A673 (cell line): ENCODE measurements around the gene TUBA4A. TPM values are rescaled to one million over a fixed set of nuclear protein-coding genes. Genes with fewer than 3 reads are reported as not detected.
"Not testable (repeated sequence)": the region's sequence is repeated elsewhere in the genome, so short reads cannot be mapped to it uniquely, and the experiment has no call there.

ENCODE experiments used
- BruUV-seq: library from RNA; stranded (reverse); fragments of 400-500 nt; replicated peaks from 2 replicates; lab custom pipeline; 2021; lab: Mats Ljungman, UMichigan
- CTCF ChIA-PET: fragments of 300-600 bp; sonication (Branson Sonifier 250); formaldehyde crosslinking; loops from one replicate; lab custom pipeline; 2022; ENCODE audit warnings: antibody characterized with exemption; lab: Charles Lee
- POLR2A ChIA-PET: fragments of 300-600 bp; sonication (Branson Sonifier 250); formaldehyde crosslinking; loops from one replicate; lab custom pipeline; 2022; ENCODE audit warnings: antibody characterized with exemption; ENCODE audit not compliant: low non-redundant PET; lab: Charles Lee
- DNase-seq: peaks from one replicate; pipeline ENCODE4 v3.0.0-alpha.2; 2015; ENCODE audit warnings: low spot score
- H3K27ac ChIP-seq: fragments of 200-600 bp; sonication (generic); 2 replicates; pipeline ENCODE4 v1.5.1; 2016; ENCODE audit warnings: mixed run types, low read depth, mild to moderate bottlenecking, mixed read lengths, antibody characterized with exemption, low read length; ENCODE audit not compliant: poor library complexity, severe bottlenecking
- H3K27me3 ChIP-seq: fragments of 200-600 bp; sonication (generic); replicated peaks from 2 replicates; pipeline ENCODE4 v1.6.1; 2017; ENCODE audit warnings: mixed run types, low read depth, mild to moderate bottlenecking, mixed read lengths, antibody characterized with exemption, low read length; ENCODE audit not compliant: insufficient read depth, poor library complexity
- H3K36me3 ChIP-seq: fragments of 200-600 bp; sonication (generic); 2 replicates; pipeline ENCODE4 v1.6.1; 2016; ENCODE audit warnings: mixed run types, mild to moderate bottlenecking, mixed read lengths, antibody characterized with exemption, low read length; ENCODE audit not compliant: insufficient read depth, poor library complexity, severe bottlenecking
- H3K4me1 ChIP-seq: fragments of 200-600 bp; sonication (generic); 2 replicates; pipeline ENCODE4 v1.6.1; 2017; ENCODE audit warnings: mixed run types, mild to moderate bottlenecking, mixed read lengths, antibody characterized with exemption, low read length; ENCODE audit not compliant: insufficient read depth, poor library complexity, severe bottlenecking
- H3K4me3 ChIP-seq: fragments of 200-600 bp; sonication (generic); 2 replicates; pipeline ENCODE4 v1.5.1; 2016; ENCODE audit warnings: low read depth, mixed run types, mild to moderate bottlenecking, mixed read lengths, low read length; ENCODE audit not compliant: poor library complexity, severe bottlenecking
- H3K9me3 ChIP-seq: fragments of 200-600 bp; sonication (generic); 2 replicates; pipeline ENCODE4 v1.6.1; 2016; ENCODE audit warnings: mixed run types, low read depth, mild to moderate bottlenecking, mixed read lengths, antibody characterized with exemption, low read length; ENCODE audit not compliant: poor library complexity, severe bottlenecking
- EZH2 ChIP-seq: fragments of 200-600 bp; sonication (generic); IDR thresholded peaks from 2 replicates; pipeline ENCODE4 v1.6.1; 2017; ENCODE audit warnings: borderline replicate concordance, low read depth, mild to moderate bottlenecking, mixed read lengths, antibody characterized with exemption, low read length; ENCODE audit not compliant: poor library complexity, severe bottlenecking
- intact Hi-C: fragments of 100-400 bp; cut with micrococcal nuclease; formaldehyde crosslinking; loops from one replicate; pipeline ENCODE4 v1.10.0; 2022; ENCODE audit not compliant: unreplicated experiment
- total RNA-seq: library from RNA; stranded (reverse); gene quantifications from 2 replicates; pipeline ENCODE4 v1.2.3, GENCODE V29; 2021
- TF ChIP-seq, protein P1 (sequence below): fragments of 300-800, 200-600 bp; sonication (generic); conservative IDR thresholded peaks from 2 replicates; pipeline ENCODE4 v1.5.1; 2017; ENCODE audit warnings: low read depth, mild to moderate bottlenecking, antibody characterized with exemption, low read length, moderate library complexity, mixed read lengths

TUBA4A gene
- total RNA-seq, 1 experiment from 2014 or later, result 68.0 TPM

DNA sequence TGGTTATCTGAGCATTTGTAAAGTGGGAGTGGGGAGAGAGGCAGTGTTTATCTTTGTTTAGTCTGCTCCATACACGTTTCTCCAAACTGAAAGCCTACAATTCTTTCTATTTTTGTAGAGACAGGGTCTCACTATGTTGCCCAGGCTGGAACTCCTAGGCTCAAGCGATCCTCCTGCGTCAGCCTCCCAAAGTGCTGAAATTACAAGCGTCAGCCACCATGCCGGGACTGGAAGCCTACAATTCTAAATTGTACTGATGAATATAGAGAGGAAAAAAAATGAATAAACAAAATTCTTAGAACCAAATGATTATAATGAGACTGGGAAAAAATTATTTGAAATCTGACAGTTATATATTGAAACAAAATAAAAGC is 48.6 kb downstream of the TUBA4A start:
- ChIA-PET POLR2A (no interaction called here), CTCF (no interaction called here)
- no peak for DNase-seq

DNA sequence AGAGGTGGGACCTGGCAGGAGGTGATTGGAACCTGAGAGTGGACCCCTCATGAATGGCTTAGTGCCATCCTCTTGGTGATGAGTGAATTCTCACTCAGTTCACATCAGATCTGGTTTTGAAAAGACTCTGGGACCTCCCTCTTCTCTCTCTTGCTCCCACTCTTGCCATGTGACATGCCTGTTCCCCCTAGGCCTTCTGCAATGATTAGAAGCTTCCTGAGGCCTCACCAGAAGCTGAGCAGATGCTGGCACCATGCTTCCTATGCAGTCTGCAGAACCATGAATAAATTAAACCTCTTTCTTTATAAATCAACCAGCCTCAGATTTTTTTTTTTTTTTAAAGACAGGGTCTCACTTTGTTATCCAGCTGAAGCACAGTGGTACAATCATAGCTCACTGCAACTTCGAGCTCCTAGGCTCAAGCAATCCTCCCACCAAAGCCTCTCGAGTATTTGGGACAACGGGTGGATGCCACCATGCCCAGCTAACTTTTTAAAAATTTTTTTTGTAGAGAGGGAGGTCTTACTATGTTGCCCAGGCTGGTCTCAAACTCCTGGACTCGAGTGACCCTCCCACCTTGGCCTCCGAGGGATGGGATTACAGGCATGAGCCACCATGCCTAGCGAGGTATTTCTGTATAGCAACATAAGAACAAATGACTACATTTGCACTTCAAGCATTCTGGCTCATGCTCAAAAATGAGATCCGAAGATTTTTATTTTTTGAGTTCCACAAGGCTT is 49.1 kb downstream of the TUBA4A start:
- Histone ChIP-seq H3K9me3 (no peaks in the 10 kb centered on the region), H3K4me3 (no peak overlapping the region), H3K4me1 (peaks cover 15% of the 10 kb centered on the region), H3K27me3 (no peaks in the 10 kb centered on the region), H3K27ac (no peak overlapping the region), H3K36me3 (peaks cover 10% of the 10 kb centered on the region)
- TF ChIP-seq EZH2, result no peak
- TF ChIP-seq, protein P1, sequence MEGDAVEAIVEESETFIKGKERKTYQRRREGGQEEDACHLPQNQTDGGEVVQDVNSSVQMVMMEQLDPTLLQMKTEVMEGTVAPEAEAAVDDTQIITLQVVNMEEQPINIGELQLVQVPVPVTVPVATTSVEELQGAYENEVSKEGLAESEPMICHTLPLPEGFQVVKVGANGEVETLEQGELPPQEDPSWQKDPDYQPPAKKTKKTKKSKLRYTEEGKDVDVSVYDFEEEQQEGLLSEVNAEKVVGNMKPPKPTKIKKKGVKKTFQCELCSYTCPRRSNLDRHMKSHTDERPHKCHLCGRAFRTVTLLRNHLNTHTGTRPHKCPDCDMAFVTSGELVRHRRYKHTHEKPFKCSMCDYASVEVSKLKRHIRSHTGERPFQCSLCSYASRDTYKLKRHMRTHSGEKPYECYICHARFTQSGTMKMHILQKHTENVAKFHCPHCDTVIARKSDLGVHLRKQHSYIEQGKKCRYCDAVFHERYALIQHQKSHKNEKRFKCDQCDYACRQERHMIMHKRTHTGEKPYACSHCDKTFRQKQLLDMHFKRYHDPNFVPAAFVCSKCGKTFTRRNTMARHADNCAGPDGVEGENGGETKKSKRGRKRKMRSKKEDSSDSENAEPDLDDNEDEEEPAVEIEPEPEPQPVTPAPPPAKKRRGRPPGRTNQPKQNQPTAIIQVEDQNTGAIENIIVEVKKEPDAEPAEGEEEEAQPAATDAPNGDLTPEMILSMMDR, result no peak
- DNase-seq, result no peak
- ChIA-PET POLR2A (interaction anchor here (0.6 kb wide), 1 partner anchor 28 kb away, joined by 3 read pairs; the partner anchor contains the start of gene CNPPD1), CTCF (interaction anchor here (0.7 kb wide), 1 partner anchor 132 kb away, joined by 4 read pairs; no protein-coding TSS in a partner anchor)
- no TSS peak for BruUV-seq
- intact Hi-C loops, result no loop called here

More for the DNA sequence above, 48.6 kb downstream of the TUBA4A start:
- Histone ChIP-seq H3K27ac (no peak overlapping the region), H3K9me3 (no peaks in the 10 kb centered on the region), H3K4me3 (no peak overlapping the region), H3K36me3 (peaks cover 16% of the 10 kb centered on the region), H3K27me3 (no peaks in the 10 kb centered on the region), H3K4me1 (peaks cover 15% of the 10 kb centered on the region)
- TF ChIP-seq, protein P1, result no peak
- BruUV-seq, result no TSS peak
- intact Hi-C loops, result no loop called here

DNA sequence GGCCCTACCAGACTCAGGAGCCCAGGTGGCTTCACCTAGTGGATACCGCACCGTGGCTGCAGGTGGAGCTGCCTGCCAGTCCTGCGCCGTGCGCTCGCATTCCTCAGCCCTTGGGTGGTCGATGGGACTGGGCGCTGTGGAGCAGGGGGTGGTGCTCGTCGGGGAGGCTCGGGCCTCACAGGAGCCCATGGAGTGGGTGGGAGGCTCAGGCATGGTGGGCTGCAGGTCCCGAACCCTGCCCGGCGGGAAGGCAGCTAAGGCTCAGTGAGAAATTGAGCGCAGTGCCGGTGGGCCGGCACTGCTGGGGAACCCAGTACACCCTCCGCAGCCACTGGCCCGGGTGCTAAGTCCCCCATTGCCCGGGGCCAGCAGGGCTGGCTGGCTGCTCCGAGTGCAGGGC is 52.4 kb downstream of the TUBA4A start:
- DNase-seq, intact Hi-C loops, BruUV-seq, H3K4me3 ChIP-seq, POLR2A ChIA-PET, H3K36me3 ChIP-seq, H3K9me3 ChIP-seq, H3K4me1 ChIP-seq, H3K27me3 ChIP-seq, H3K27ac ChIP-seq, CTCF ChIA-PET: not testable (repeated sequence)

DNA sequence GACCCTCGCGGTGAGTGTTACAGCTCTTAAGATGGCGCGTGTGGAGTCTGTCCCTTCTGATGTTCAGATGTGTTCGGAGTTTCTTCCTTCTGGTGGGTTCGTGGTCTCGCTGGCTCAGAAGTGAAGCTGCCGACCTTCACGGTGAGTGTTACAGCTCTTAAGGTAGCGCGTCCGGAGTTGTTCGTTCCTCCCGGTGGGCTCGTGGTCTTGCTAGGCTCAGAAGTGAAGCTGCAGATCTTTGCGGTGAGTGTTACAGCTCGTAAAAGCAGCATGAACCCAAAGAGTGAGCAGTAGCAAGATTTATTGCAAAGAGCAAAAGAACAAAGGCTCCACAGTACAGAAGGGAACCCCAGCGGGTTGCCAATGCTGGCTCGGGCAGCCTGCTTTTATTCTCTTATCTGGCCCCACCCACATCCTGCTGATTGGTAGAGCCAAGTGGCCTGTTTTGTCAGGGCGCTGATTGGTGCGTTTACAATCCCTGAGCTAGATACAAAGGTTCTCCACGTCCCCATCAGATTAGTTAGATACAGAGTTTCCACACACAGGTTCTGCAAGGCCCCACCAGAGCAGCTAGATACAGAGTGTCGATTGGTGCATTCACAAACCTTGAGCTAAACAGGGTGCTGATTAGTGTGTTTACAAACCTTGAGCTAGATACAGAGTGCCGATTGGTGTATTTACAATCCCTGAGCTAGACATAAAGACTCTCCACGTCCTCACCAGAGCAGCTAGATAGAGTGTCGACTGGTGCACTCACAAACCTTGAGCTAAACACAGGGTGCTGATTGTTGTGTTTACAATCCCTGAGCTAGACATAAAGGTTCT is 53.0 kb downstream of the TUBA4A start:
- peak; percentile 62 for DNase-seq
- CTCF ChIA-PET, H3K4me3 ChIP-seq, H3K27me3 ChIP-seq, H3K9me3 ChIP-seq, H3K4me1 ChIP-seq, H3K36me3 ChIP-seq, H3K27ac ChIP-seq, intact Hi-C loops: not testable (repeated sequence)
- POLR2A ChIA-PET, result interaction anchor here (0.6 kb wide), 1 partner anchor 16 kb away, joined by 5 read pairs; no protein-coding TSS in a partner anchor
- TSS peak; percentile 87 for BruUV-seq
